Metanephros (tissue), 2 donors: ENCODE results near the gene ADAMTSL3. TPM values are rescaled to one million over a fixed set of nuclear protein-coding genes. Genes with fewer than 3 reads are reported as not detected.

Experiments used
- small RNA-seq: library from RNA; depleted of rRNA; stranded (forward); fragments of <200 nt; gene quantifications from one replicate; pipeline ENCODE3, GENCODE V24; 2014; ENCODE audit warnings: low replicate concordance
- total RNA-seq: library from RNA; depleted of rRNA; stranded (reverse); fragments of >200 nt; gene quantifications from one replicate; pipeline ENCODE4 v1.2.3, GENCODE V29; 2014

ADAMTSL3 gene
- total RNA-seq: 11.9 TPM

GRCh38 chr15:83653639-83654378 is at the start of gene ADAMTSL3:
Gene ADAMTSL3 (plus strand): TSS chr15:83654123. CDS start chr15:83655762, 1,639 bp downstream.

Small RNA genes lying within 50 kb of the gene (small RNA-seq; reads per million reads assigned to genes)
- gene RNU6-1339P: not detected
- gene RNU6-401P: not detected

Other genes with a start within 250 kb of the ADAMTSL3 start
- 4.3 TPM for gene SH3GL3, start 206.8 kb upstream of the ADAMTSL3 start, total RNA-seq